Spleen (tissue), 11 donors: Measurements from ENCODE around the gene ZNF609. TPM values are rescaled to one million over a fixed set of nuclear protein-coding genes. Genes with fewer than 3 reads are reported as not detected.

Experiments used
- DNase-seq: peaks from one replicate; pipeline ENCODE4 v3.0.0-alpha.2; 2020
- H3K27ac ChIP-seq, 8 donors: fragments of 200-600 bp; sonication (generic) in 7 of 8; 1 replicate in 4 of 8; 2 replicates in 4 of 8; pipeline versions ENCODE4 v1.5.0 to v1.8.0; 2016 to 2021; ENCODE audit warnings: inconsistent platforms in 4 of 8, mild to moderate bottlenecking in 4 of 8, moderate library complexity in 1 of 8
- H3K27me3 ChIP-seq, 7 donors: fragments of 200-600 bp; sonication (generic) in 6 of 7; replicated peaks in 1 of 7; 1 replicate in 4 of 7; 2 replicates in 3 of 7; pipeline versions ENCODE4 v1.5.0 to v1.8.0; 2016 to 2021; ENCODE audit warnings: inconsistent platforms in 3 of 7, mild to moderate bottlenecking in 1 of 7
- H3K36me3 ChIP-seq, 6 donors: fragments of 200-600 bp; sonication (generic) in 5 of 6; 1 replicate in 4 of 6; 2 replicates in 2 of 6; pipeline versions ENCODE4 v1.5.0 to v1.8.0; 2016 to 2021; ENCODE audit warnings: inconsistent platforms in 2 of 6
- H3K4me1 ChIP-seq, 6 donors: fragments of 200-600 bp; sonication (generic) in 5 of 6; 1 replicate in 3 of 6; 2 replicates in 3 of 6; pipeline versions ENCODE4 v1.5.0 to v1.8.0; 2016 to 2021; ENCODE audit warnings: inconsistent platforms in 3 of 6
- H3K4me3 ChIP-seq, 8 donors: fragments of 200-600 bp; sonication (generic) in 7 of 8; 1 replicate in 4 of 8; 2 replicates in 4 of 8; pipeline versions ENCODE4 v1.5.0 to v1.8.0; 2016 to 2021; ENCODE audit warnings: inconsistent platforms in 4 of 8, mild to moderate bottlenecking in 4 of 8, moderate library complexity in 2 of 8
- H3K9me3 ChIP-seq, 8 donors: fragments of 200-600 bp; sonication (generic) in 7 of 8; 1 replicate in 4 of 8; 2 replicates in 4 of 8; pipeline versions ENCODE4 v1.5.0 to v1.8.0; 2016 to 2021; ENCODE audit warnings: inconsistent platforms in 4 of 8
- CTCF ChIP-seq, 11 experiments: fragments of 200-600 bp in 7 of 11; fragments of 450-650 bp in 4 of 11; sonication (generic) in 4 of 11; IDR thresholded peaks in 8 of 11; conservative IDR thresholded peaks in 3 of 11; 1 replicate in 7 of 11; 2 replicates in 4 of 11; pipeline versions ENCODE4 v1.4.0 to v1.8.0; 2016 to 2021; ENCODE audit warnings: antibody characterized with exemption in 11 of 11, inconsistent platforms in 4 of 11, mild to moderate bottlenecking in 1 of 11
- POLR2A ChIP-seq, 3 donors: fragments of 450-650 bp; IDR thresholded peaks; one replicate each; pipeline ENCODE4 v1.5.1; 2017; ENCODE audit warnings: antibody characterized with exemption in 3 of 3, mild to moderate bottlenecking in 1 of 3
- POLR2AphosphoS5 ChIP-seq, 3 donors: sonication (generic); formaldehyde crosslinking; IDR thresholded peaks; one replicate each; pipeline ENCODE4 v1.5.1; 2017; ENCODE audit warnings: antibody characterized with exemption in 3 of 3
- WGBS, 5 donors: extraction: QIAGEN DNeasy Blood & Tissue Kit in 3 of 5; methylation state at CpG; one replicate each; pipeline versions ENCODE4 v1.1.5 to v1.1.7; 2013 to 2018; 5-methylcytosine and 5-hydroxymethylcytosine counted together
- intact Hi-C: fragments of 100-400 bp; cut with DNase I; formaldehyde crosslinking; loops from one replicate; pipeline ENCODE4 v1.15.0; 2023; ENCODE audit warnings: low total_unique reads
- polyA plus RNA-seq, 3 donors: library from polyadenylated mRNA; stranded (reverse); fragments of 200-250 nt; gene quantifications; one replicate each; pipeline ENCODE4 v1.2.1, GENCODE V29; 2013
- total RNA-seq, 7 donors: library from RNA; depleted of rRNA in 3 of 7; stranded (reverse); fragments of >200 nt in 3 of 7; fragmentation: NEBNext Ultra II Directional in 4 of 7; extraction: Animal tissue kit (Norgen Biotek cat#: 25700) in 4 of 7; gene quantifications; one replicate each; pipeline versions ENCODE4 v1.1.0 to v1.2.1, GENCODE V29; 2016 to 2021
- donor health status: healthy with polysubstance abuse.
- donor health status: DM: no; HTN: no; CAD: no; lungs with moderate emphysema.
- donor health status: DM: no; HTN: no; CAD: no.
- donor health status: Bipolar disorder and iron deficiency.
- donor health status: healthy.
- donor health status: DM: no; HTN: no; CAD: no.
- donor health status: DM: yes; HTN: yes; CAD: no.

ZNF609 gene
- total and polyA plus RNA-seq, 10 donors, result 2.4 to 55.7 (median 38.8) TPM

GRCh38 chr15:64515825-64516224, 55.4 kb downstream of the ZNF609 start:
- no peak for DNase-seq
- H3K27ac ChIP-seq, result no peak overlapping the region
- H3K27me3 ChIP-seq, result no peaks in the 10 kb centered on the region
- intact Hi-C loops, result no loop called here
- peaks cover 0 to 15% (median 0%) of the 10 kb centered on the region in 6 donors for H3K36me3 ChIP-seq
- H3K9me3 ChIP-seq, result no peaks in the 10 kb centered on the region
- peaks cover 0 to 51% (median 10%) of the 10 kb centered on the region in 6 donors for H3K4me1 ChIP-seq
- TF ChIP-seq POLR2AphosphoS5 (IDR thresholded peaks at IDR 0.05) (no peak), POLR2A (IDR thresholded peaks at IDR 0.05) (no peak), CTCF (IDR thresholded peaks at IDR 0.05 in 8 of 11, conservative IDR thresholded peaks at IDR 0.05 in 3 of 11) (no peak)
- H3K4me3 ChIP-seq, result no peak overlapping the region
- 95 to 98% (median 98%) methylated on average over 9 of the region's 9 CpGs for WGBS, 5 donors

GRCh38 chr15:64519897-64520296, 59.5 kb downstream of the ZNF609 start:
- no peak for DNase-seq
- Histone ChIP-seq H3K27me3 (no peaks in the 10 kb centered on the region), H3K27ac (no peak overlapping the region), H3K9me3 (no peaks in the 10 kb centered on the region), H3K36me3 (peaks cover 0 to 15% (median 0%) of the 10 kb centered on the region in 6 donors), H3K4me1 (peaks cover 0 to 49% (median 16%) of the 10 kb centered on the region in 6 donors), H3K4me3 (no peak overlapping the region)
- intact Hi-C loops, result no loop called here
- TF ChIP-seq POLR2A (IDR thresholded peaks at IDR 0.05) (no peak), POLR2AphosphoS5 (IDR thresholded peaks at IDR 0.05) (no peak), CTCF (IDR thresholded peaks at IDR 0.05 in 8 of 11, conservative IDR thresholded peaks at IDR 0.05 in 3 of 11) (no peak)

GRCh38 chr15:64521201-64521600, 60.8 kb downstream of the ZNF609 start:
- DNase-seq, result no peak
- peak overlapping the region in 5 of 8 donors; percentile 32 to 59 (median 48) for H3K27ac ChIP-seq
- H3K4me3 ChIP-seq, result no peak overlapping the region
- intact Hi-C loops, result no loop called here
- peaks cover 0 to 46% (median 15%) of the 10 kb centered on the region in 6 donors for H3K4me1 ChIP-seq
- 48 to 65% (median 55%) methylated on average over 1 of the region's 1 CpG for WGBS, 5 donors
- H3K27me3 ChIP-seq, result no peaks in the 10 kb centered on the region
- TF ChIP-seq POLR2AphosphoS5 (IDR thresholded peaks at IDR 0.05) (no peak), POLR2A (IDR thresholded peaks at IDR 0.05) (no peak), CTCF (IDR thresholded peaks at IDR 0.05 in 8 of 11, conservative IDR thresholded peaks at IDR 0.05 in 3 of 11) (no peak)
- no peaks in the 10 kb centered on the region for H3K9me3 ChIP-seq
- H3K36me3 ChIP-seq, result peaks cover 0 to 15% (median 0%) of the 10 kb centered on the region in 6 donors

GRCh38 chr15:64521726-64522164, 61.4 kb downstream of the ZNF609 start:
- no peak for DNase-seq
- Histone ChIP-seq H3K27ac (peak overlapping the region in 5 of 8 donors; percentile 32 to 59 (median 48)), H3K4me3 (no peak overlapping the region), H3K27me3 (no peaks in the 10 kb centered on the region), H3K9me3 (no peaks in the 10 kb centered on the region), H3K36me3 (peaks cover 0 to 10% (median 0%) of the 10 kb centered on the region in 6 donors), H3K4me1 (peaks cover 0 to 46% (median 15%) of the 10 kb centered on the region in 6 donors)
- TF ChIP-seq POLR2AphosphoS5 (IDR thresholded peaks at IDR 0.05), result no peak
- WGBS, 5 donors, result 28 to 53% (median 30%) methylated on average over 3 of the region's 3 CpGs
- intact Hi-C loops, result no loop called here
